OCI-LY7 (cell line): ENCODE data around the gene GOLPH3L.

Experiments
- EZH2phosphoT487 ChIP-seq: fragments of 200-600 bp; sonication (generic); IDR thresholded peaks from 2 replicates; pipeline ENCODE4 v1.6.1; 2018; ENCODE audit warnings: low read depth, borderline replicate concordance, mild to moderate bottlenecking, mixed run types, antibody characterized with exemption, low read length, moderate library complexity, mixed read lengths
- TF ChIP-seq, protein P1 (sequence below): fragments of 200-600 bp; sonication (generic); conservative IDR thresholded peaks from 2 replicates; pipeline ENCODE4 v1.5.1; 2014; ENCODE audit warnings: mild to moderate bottlenecking, antibody characterized with exemption, low read length, moderate library complexity, mixed read lengths

DNA sequence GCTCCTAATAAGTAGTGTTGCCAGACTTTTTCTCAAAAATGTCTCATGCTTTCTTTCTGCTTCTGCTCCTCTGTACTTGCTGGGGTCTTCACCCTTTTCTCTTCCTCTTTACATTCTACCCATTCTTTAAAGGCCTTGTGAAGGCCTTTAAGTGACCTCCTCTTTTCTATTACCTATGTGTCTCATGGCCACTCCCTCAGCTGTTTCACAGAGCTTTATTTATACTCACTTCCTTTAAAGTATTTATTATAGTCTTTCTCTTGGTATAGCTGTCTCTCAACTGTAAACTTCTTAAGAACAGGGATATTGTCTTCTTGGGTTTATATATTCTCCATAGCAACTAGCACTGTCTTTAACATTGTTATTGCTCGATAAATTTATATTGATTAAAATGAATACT lies 792 bp downstream of the GOLPH3L start:
- TF ChIP-seq, protein P1, sequence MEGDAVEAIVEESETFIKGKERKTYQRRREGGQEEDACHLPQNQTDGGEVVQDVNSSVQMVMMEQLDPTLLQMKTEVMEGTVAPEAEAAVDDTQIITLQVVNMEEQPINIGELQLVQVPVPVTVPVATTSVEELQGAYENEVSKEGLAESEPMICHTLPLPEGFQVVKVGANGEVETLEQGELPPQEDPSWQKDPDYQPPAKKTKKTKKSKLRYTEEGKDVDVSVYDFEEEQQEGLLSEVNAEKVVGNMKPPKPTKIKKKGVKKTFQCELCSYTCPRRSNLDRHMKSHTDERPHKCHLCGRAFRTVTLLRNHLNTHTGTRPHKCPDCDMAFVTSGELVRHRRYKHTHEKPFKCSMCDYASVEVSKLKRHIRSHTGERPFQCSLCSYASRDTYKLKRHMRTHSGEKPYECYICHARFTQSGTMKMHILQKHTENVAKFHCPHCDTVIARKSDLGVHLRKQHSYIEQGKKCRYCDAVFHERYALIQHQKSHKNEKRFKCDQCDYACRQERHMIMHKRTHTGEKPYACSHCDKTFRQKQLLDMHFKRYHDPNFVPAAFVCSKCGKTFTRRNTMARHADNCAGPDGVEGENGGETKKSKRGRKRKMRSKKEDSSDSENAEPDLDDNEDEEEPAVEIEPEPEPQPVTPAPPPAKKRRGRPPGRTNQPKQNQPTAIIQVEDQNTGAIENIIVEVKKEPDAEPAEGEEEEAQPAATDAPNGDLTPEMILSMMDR: no peak
- no peak for TF ChIP-seq EZH2phosphoT487
